GM19372 (cell line): ENCODE data around the gene SERBP1.

Experiments used
- ATAC-seq: cut with Tn5 transposase; IDR thresholded peaks from one replicate; pipeline ENCODE4 v1.9.1; 2021; ENCODE audit warnings: mild to moderate bottlenecking, low read depth, moderate library complexity; ENCODE audit not compliant: unreplicated experiment

The SERBP1 gene

GRCh38 chr1:67371681-67372080 is 58.5 kb downstream of the SERBP1 start:
- ATAC-seq = no peak

- no peak for ATAC-seq
These were observed 59.2 kb downstream of the SERBP1 start for GRCh38 chr1:67371043-67371442.

- ATAC-seq = no peak
These were observed 62.1 kb downstream of the SERBP1 start for GRCh38 chr1:67368046-67368514.

GRCh38 chr1:67367370-67368045 is 62.7 kb downstream of the SERBP1 start:
- ATAC-seq = no peak

DNA sequence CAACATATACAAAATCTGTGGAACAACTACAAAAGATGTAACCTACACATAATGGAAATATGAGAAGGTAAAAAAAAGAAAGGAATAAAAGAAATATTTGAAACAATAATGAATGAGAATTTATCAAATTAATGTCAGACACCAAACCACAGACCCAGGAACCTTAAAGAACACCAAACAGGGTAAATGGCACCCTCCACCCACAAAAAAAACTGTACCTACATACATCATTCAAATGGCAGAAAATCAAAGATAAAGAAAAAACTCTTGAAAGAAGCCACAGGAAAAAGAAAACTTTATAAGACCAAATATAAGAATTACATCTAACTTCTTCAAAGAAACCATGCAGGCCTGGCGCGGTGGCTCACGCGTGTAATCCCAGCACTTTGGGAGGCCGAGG is 68.6 kb downstream of the SERBP1 start:
- no peak for ATAC-seq

DNA sequence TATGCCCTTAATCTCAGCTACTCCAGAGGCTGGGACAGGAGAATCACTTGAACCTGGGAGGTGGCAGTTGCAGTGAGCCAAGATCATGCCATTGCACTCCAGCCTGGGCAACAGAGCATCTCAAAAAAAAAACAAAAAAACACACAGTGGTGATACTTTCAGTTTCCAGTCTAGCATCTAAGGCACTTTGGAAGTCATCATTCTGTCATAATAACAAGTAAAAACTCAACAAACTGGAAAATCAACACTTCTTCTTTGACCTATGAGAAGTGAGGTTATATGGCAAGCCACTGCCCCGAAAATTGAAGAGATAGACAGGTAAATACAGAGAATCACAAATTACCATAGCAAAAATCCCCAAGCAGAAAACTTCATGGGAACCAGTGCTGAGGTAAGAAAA is 70.6 kb downstream of the SERBP1 start:
- ATAC-seq = no peak
